Stimulated activated CD8-positive, alpha-beta memory T cell treated with anti-CD3 and anti-CD28 coated beads, Interleukin-12 subunit alpha, Interleukin-12 subunit beta, amount 100 ng/mL, for 1 hour (primary cell): ENCODE data around the gene ATG2B.

ENCODE experiments used
- DNase-seq: peaks from one replicate; pipeline ENCODE4 v3.0.0-alpha.2; 2020; ENCODE audit warnings: low read depth

ATG2B gene

GRCh38 chr14:96362965-96363750, at the start of gene ATG2B, which contains the start of gene GSKIP:
ATG2B (minus strand) TSS chr14:96363341; CDS start chr14:96362976, 365 bp downstream.
GSKIP (plus strand) TSS chr14:96363526; CDS start chr14:96382248, 18,722 bp downstream.
- peak; percentile 94 for DNase-seq

GRCh38 chr14:96410119-96410518, 47.0 kb upstream of the ATG2B start:
- no peak for DNase-seq

GRCh38 chr14:96409701-96410100, 46.6 kb upstream of the ATG2B start:
- DNase-seq = no peak

GRCh38 chr14:96408608-96409007, 45.5 kb upstream of the ATG2B start:
- DNase-seq = no peak

GRCh38 chr14:96407935-96408570, 44.9 kb upstream of the ATG2B start:
- DNase-seq = no peak

- no peak for DNase-seq
Measured at GRCh38 chr14:96405677-96406076, 42.5 kb upstream of the ATG2B start.

GRCh38 chr14:96403409-96403808, 40.3 kb upstream of the ATG2B start:
- no peak for DNase-seq

- DNase-seq = no peak
Measured at GRCh38 chr14:96400495-96400894, 37.4 kb upstream of the ATG2B start.

- DNase-seq = no peak
Measured at GRCh38 chr14:96399405-96399804, 36.3 kb upstream of the ATG2B start.

- no peak for DNase-seq
Measured at GRCh38 chr14:96398921-96399320, 35.8 kb upstream of the ATG2B start.

- no peak for DNase-seq
Measured at GRCh38 chr14:96398432-96398831, 35.3 kb upstream of the ATG2B start.

- no peak for DNase-seq
Measured at GRCh38 chr14:96394047-96394815, 31.1 kb upstream of the ATG2B start.

GRCh38 chr14:96393071-96393691, 30.0 kb upstream of the ATG2B start:
- no peak for DNase-seq

GRCh38 chr14:96391293-96392118, 28.4 kb upstream of the ATG2B start:
- DNase-seq = peak; percentile 99

GRCh38 chr14:96390965-96391292, 27.8 kb upstream of the ATG2B start:
- no peak for DNase-seq

GRCh38 chr14:96385385-96385784, 22.2 kb upstream of the ATG2B start:
- no peak for DNase-seq

- no peak for DNase-seq
Measured at GRCh38 chr14:96384740-96385139, 21.6 kb upstream of the ATG2B start.

- no peak for DNase-seq
Measured at GRCh38 chr14:96384053-96384452, 20.9 kb upstream of the ATG2B start.

- DNase-seq = no peak
Measured at GRCh38 chr14:96383445-96383844, 20.3 kb upstream of the ATG2B start.

- no peak for DNase-seq
Measured at GRCh38 chr14:96380735-96381134, 17.6 kb upstream of the ATG2B start.

- no peak for DNase-seq
Measured at GRCh38 chr14:96376093-96376492, 13.0 kb upstream of the ATG2B start.

- no peak for DNase-seq
Measured at GRCh38 chr14:96373538-96373937, 10.4 kb upstream of the ATG2B start.
